Parathyroid adenoma (tissue), 2 donors: ENCODE data around the gene ST6GALNAC5.

Source experiments
- H2AFZ ChIP-seq: fragments of 300-600 bp; sonication (generic); one replicate; pipeline ENCODE4 v1.7.0; 2017; ENCODE audit warnings: antibody characterized with exemption, mild to moderate bottlenecking
- H3K27ac ChIP-seq: fragments of 300-600 bp; sonication (generic); one replicate; pipeline ENCODE4 v1.7.0; 2017
- H3K27me3 ChIP-seq: fragments of 300-600 bp; sonication (generic); one replicate; pipeline ENCODE4 v1.7.0; 2017; ENCODE audit warnings: low read length; ENCODE audit not compliant: control insufficient read depth, insufficient read depth
- H3K36me3 ChIP-seq: fragments of 300-600 bp; sonication (generic); one replicate; pipeline ENCODE4 v1.7.0; 2017; ENCODE audit warnings: low read length; ENCODE audit not compliant: control insufficient read depth, insufficient read depth
- H3K4me1 ChIP-seq: fragments of 300-600 bp; sonication (generic); one replicate; pipeline ENCODE4 v1.7.0; 2017; ENCODE audit warnings: control low read depth
- H3K4me2 ChIP-seq: fragments of 300-600 bp; sonication (generic); one replicate; pipeline ENCODE4 v1.7.0; 2017; ENCODE audit warnings: low read length
- H3K4me3 ChIP-seq: fragments of 300-600 bp; sonication (generic); one replicate; pipeline ENCODE4 v1.7.0; 2017; ENCODE audit warnings: low read depth, low read length
- H3K79me2 ChIP-seq: fragments of 300-600 bp; sonication (generic); one replicate; pipeline ENCODE4 v1.7.0; 2017; ENCODE audit warnings: control low read depth
- H3K9ac ChIP-seq: fragments of 300-600 bp; sonication (generic); one replicate; pipeline ENCODE4 v1.7.0; 2017; ENCODE audit warnings: mild to moderate bottlenecking
- H3K9me3 ChIP-seq: fragments of 300-600 bp; sonication (generic); one replicate; pipeline ENCODE4 v1.7.0; 2017; ENCODE audit warnings: low read length; ENCODE audit not compliant: control insufficient read depth
- CTCF ChIP-seq: fragments of 300-600 bp; sonication (generic); IDR thresholded peaks from one replicate; pipeline ENCODE4 v1.7.0; 2017; ENCODE audit warnings: antibody characterized with exemption, mild to moderate bottlenecking
- donor health status: primary hyperparathyroidism.

ST6GALNAC5 gene

GRCh38 chr1:77039739-77040138, 172.5 kb downstream of the ST6GALNAC5 start:
- Histone ChIP-seq H3K79me2 (no peaks in the 10 kb centered on the region), H3K27ac (no peak overlapping the region), H3K9ac (no peak overlapping the region), H3K9me3 (no peaks in the 10 kb centered on the region), H3K4me3 (no peak overlapping the region), H3K4me1 (no peaks in the 10 kb centered on the region), H3K4me2 (no peak overlapping the region), H3K36me3 (no peaks in the 10 kb centered on the region), H2AFZ (no peak overlapping the region), H3K27me3 (no peaks in the 10 kb centered on the region)
- no peak for TF ChIP-seq CTCF

GRCh38 chr1:77040826-77041225, 173.5 kb downstream of the ST6GALNAC5 start:
- no peak overlapping the region for H3K27ac ChIP-seq
- H3K9me3 ChIP-seq, result no peaks in the 10 kb centered on the region
- H3K79me2 ChIP-seq, result no peaks in the 10 kb centered on the region
- no peak overlapping the region for H2AFZ ChIP-seq
- no peaks in the 10 kb centered on the region for H3K36me3 ChIP-seq
- no peak for TF ChIP-seq CTCF
- H3K27me3 ChIP-seq, result no peaks in the 10 kb centered on the region
- H3K4me3 ChIP-seq, result no peak overlapping the region
- no peak overlapping the region for H3K9ac ChIP-seq
- no peaks in the 10 kb centered on the region for H3K4me1 ChIP-seq
- no peak overlapping the region for H3K4me2 ChIP-seq

- Histone ChIP-seq H3K4me3 (no peak overlapping the region), H3K79me2 (no peaks in the 10 kb centered on the region), H2AFZ (no peak overlapping the region), H3K4me2 (no peak overlapping the region), H3K36me3 (no peaks in the 10 kb centered on the region), H3K27me3 (no peaks in the 10 kb centered on the region), H3K9ac (no peak overlapping the region), H3K9me3 (no peaks in the 10 kb centered on the region), H3K27ac (no peak overlapping the region), H3K4me1 (no peaks in the 10 kb centered on the region)
- no peak for TF ChIP-seq CTCF
Observed at GRCh38 chr1:77044133-77044849, 177.0 kb downstream of the ST6GALNAC5 start.

GRCh38 chr1:77047575-77047974, 180.3 kb downstream of the ST6GALNAC5 start:
- H3K9ac ChIP-seq, result no peak overlapping the region
- TF ChIP-seq CTCF, result no peak
- no peak overlapping the region for H2AFZ ChIP-seq

More at GRCh38 chr1:77047575-77047974, 180.3 kb downstream of the ST6GALNAC5 start:
- no peaks in the 10 kb centered on the region for H3K4me1 ChIP-seq
- H3K36me3 ChIP-seq, result no peaks in the 10 kb centered on the region
- H3K9me3 ChIP-seq, result no peaks in the 10 kb centered on the region
- H3K4me3 ChIP-seq, result no peak overlapping the region
- no peak overlapping the region for H3K27ac ChIP-seq
- no peaks in the 10 kb centered on the region for H3K79me2 ChIP-seq
- H3K27me3 ChIP-seq, result no peaks in the 10 kb centered on the region
- H3K4me2 ChIP-seq, result no peak overlapping the region
